ENCODE data around the gene MYO3B. TPM values are rescaled to one million over a fixed set of nuclear protein-coding genes. Genes with fewer than 3 reads are reported as not detected.

MYO3B gene
- total RNA-seq, 1 experiment from 2014 or later = 0.63 TPM

DNA sequence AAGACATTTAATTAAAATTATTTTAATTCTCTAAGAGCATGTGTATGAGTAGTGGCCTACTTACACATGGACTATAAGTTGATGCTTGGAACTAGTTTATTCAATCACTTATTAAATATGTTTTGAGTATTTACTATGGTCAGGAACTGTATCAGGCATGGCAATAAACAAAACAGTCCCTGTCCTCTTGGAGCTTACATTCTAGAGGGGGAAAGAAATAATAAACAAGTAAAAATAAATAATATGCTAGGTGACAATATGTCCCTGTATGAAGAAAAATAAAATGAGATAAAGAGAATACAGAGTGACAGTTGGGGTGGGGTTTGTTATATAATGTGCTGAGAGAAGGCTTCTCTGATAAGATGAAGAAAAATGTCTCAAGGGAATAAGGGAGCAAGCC, 74.5 kb downstream of the MYO3B start:
- H4K20me1 ChIP-seq (ENCODE audit: control insufficient read depth, insufficient read depth, insufficient read length) = no peaks in the 10 kb centered on the region
- H3K23me2 ChIP-seq (ENCODE audit: insufficient read length, low read depth, low read length, poor library complexity, severe bottlenecking) = no peaks in the 10 kb centered on the region
- H3K4ac ChIP-seq (ENCODE audit: low read depth, low read length) = no peak overlapping the region
- no peak overlapping the region for H4K8ac ChIP-seq (replicated peaks; ENCODE audit: insufficient read length, low read depth, low read length)
- H2AFZ ChIP-seq (ENCODE audit: low read length) = no peak overlapping the region
- no peak overlapping the region for H3K27ac ChIP-seq (ENCODE audit: insufficient read length, low read depth, low read length)
- TF ChIP-seq, protein P1, sequence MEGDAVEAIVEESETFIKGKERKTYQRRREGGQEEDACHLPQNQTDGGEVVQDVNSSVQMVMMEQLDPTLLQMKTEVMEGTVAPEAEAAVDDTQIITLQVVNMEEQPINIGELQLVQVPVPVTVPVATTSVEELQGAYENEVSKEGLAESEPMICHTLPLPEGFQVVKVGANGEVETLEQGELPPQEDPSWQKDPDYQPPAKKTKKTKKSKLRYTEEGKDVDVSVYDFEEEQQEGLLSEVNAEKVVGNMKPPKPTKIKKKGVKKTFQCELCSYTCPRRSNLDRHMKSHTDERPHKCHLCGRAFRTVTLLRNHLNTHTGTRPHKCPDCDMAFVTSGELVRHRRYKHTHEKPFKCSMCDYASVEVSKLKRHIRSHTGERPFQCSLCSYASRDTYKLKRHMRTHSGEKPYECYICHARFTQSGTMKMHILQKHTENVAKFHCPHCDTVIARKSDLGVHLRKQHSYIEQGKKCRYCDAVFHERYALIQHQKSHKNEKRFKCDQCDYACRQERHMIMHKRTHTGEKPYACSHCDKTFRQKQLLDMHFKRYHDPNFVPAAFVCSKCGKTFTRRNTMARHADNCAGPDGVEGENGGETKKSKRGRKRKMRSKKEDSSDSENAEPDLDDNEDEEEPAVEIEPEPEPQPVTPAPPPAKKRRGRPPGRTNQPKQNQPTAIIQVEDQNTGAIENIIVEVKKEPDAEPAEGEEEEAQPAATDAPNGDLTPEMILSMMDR (conservative IDR thresholded peaks at IDR 0.05) = no peak
- H2BK12ac ChIP-seq (ENCODE audit: insufficient read length, low read depth, low read length) = no peak overlapping the region
- no peaks in the 10 kb centered on the region for H3K9me3 ChIP-seq (ENCODE audit: control insufficient read depth, low read depth, low read length)
- H3K14ac ChIP-seq (ENCODE audit: insufficient read depth, low read length) = no peak overlapping the region
- no peak overlapping the region for H4K91ac ChIP-seq (ENCODE audit: insufficient read length, low read depth, low read length)
- H2BK5ac ChIP-seq (ENCODE audit: insufficient read length, low read length) = no peak overlapping the region
- Mint-ChIP-seq H3K4me3 (no peak overlapping the region), H3K9me3 (no peaks in the 10 kb centered on the region; a peak in 1 of 5 replicates), H3K36me3 (ENCODE audit: insufficient read depth in 1 of 3, low read depth in 3 of 3) (no peaks in the 10 kb centered on the region), H3K4me1 (no peaks in the 10 kb centered on the region; a peak in 1 of 4 replicates), H3K27me3 (ENCODE audit: low read depth) (no peaks in the 10 kb centered on the region; the same call in none of the 2 replicates), H3K27ac (no peak overlapping the region)
- no peak for DNase-seq
- no peak overlapping the region for H2BK20ac ChIP-seq (ENCODE audit: low read depth, low read length, poor library complexity, severe bottlenecking)
- H2BK15ac ChIP-seq (ENCODE audit: low read depth, low read length) = no peak overlapping the region
- no peak overlapping the region for H2BK120ac ChIP-seq (ENCODE audit: low read depth, low read length, poor library complexity, severe bottlenecking)
- H3K23ac ChIP-seq (ENCODE audit: insufficient read length, low read depth, low read length) = no peak overlapping the region
- no peaks in the 10 kb centered on the region for H3K27me3 ChIP-seq (ENCODE audit: insufficient read depth, low read length)
- no peak overlapping the region for H4K5ac ChIP-seq (ENCODE audit: insufficient read length, low read depth, low read length)
- H3K4me1 ChIP-seq (ENCODE audit: insufficient read depth, low read length) = no peaks in the 10 kb centered on the region
- H3T11ph ChIP-seq (ENCODE audit: low read length) = no peak overlapping the region
- H3K18ac ChIP-seq (ENCODE audit: insufficient read length, low read depth, low read length) = no peak overlapping the region
- no peak overlapping the region for H3K4me2 ChIP-seq (ENCODE audit: insufficient read depth, insufficient read length, low read length)
- no peak overlapping the region for H3K9ac ChIP-seq (ENCODE audit: extremely low read depth, insufficient read length, low read length)
- H3K79me1 ChIP-seq (ENCODE audit: insufficient read depth, low read depth, low read length, poor library complexity, severe bottlenecking) = no peaks in the 10 kb centered on the region
- H3K56ac ChIP-seq (ENCODE audit: insufficient read length, low read depth, low read length) = no peak overlapping the region
- H2AK5ac ChIP-seq (ENCODE audit: insufficient read length, low read length) = no peak overlapping the region
- no peaks in the 10 kb centered on the region for H3K79me2 ChIP-seq (ENCODE audit: insufficient read depth, low read length)

All from H9 (cell line).